Measurements from ENCODE around the gene SPATA16.

DNA sequence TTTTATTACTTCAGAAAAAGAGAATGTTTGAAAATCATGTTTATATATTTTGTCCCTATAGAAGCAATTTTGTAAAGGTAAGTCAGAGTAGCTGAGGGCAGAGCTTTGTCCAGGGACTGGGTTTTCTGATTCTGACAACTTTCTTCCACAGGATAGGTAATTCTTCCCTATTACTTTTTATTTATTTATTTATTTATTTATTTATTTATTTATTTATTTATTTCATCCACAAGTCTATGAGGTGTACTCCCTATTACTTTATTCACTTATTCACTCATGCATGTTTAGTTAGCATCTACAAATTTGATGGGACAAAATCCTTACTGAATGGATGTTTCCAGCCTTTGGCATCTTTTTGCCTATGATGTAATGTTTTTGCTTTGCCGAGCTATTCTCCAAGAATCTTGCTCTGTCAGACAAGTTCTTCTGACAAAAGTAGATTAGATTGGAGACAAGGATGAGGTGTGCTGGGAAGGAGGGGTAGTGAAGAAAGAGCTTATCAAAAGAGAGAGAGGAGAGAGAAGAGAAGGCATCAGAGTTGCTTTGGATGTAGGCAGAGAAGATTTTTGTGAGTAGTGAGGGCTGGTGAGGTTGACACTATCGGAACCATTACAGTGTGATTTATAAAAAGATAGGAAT, 119.4 kb downstream of the SPATA16 start:
- TF ChIP-seq POLR2AphosphoS5 (IDR thresholded peaks at IDR 0.05; ENCODE audit: insufficient read depth, low read depth, low read length) (no peak), GATA2 (IDR thresholded peaks at IDR 0.05; ENCODE audit: insufficient read depth, insufficient read length, low read depth, low read length) (no peak), POLR2A (IDR thresholded peaks at IDR 0.05; ENCODE audit: low read depth, low read length) (no peak), EZH2 (IDR thresholded peaks at IDR 0.05; ENCODE audit: borderline replicate concordance, low read depth, low read length, severe bottlenecking) (no peak)
- TF ChIP-seq, protein P1, sequence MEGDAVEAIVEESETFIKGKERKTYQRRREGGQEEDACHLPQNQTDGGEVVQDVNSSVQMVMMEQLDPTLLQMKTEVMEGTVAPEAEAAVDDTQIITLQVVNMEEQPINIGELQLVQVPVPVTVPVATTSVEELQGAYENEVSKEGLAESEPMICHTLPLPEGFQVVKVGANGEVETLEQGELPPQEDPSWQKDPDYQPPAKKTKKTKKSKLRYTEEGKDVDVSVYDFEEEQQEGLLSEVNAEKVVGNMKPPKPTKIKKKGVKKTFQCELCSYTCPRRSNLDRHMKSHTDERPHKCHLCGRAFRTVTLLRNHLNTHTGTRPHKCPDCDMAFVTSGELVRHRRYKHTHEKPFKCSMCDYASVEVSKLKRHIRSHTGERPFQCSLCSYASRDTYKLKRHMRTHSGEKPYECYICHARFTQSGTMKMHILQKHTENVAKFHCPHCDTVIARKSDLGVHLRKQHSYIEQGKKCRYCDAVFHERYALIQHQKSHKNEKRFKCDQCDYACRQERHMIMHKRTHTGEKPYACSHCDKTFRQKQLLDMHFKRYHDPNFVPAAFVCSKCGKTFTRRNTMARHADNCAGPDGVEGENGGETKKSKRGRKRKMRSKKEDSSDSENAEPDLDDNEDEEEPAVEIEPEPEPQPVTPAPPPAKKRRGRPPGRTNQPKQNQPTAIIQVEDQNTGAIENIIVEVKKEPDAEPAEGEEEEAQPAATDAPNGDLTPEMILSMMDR (IDR thresholded peaks at IDR 0.05; ENCODE audit: extremely low read depth in 1 of 2, insufficient read depth in 1 of 2, low read depth in 1 of 2, low read length in 2 of 2) = no peak
- TF ChIP-seq, protein P2, sequence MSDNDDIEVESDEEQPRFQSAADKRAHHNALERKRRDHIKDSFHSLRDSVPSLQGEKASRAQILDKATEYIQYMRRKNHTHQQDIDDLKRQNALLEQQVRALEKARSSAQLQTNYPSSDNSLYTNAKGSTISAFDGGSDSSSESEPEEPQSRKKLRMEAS (IDR thresholded peaks at IDR 0.05; ENCODE audit: insufficient read depth, insufficient read length) = no peak
